Hematopoietic multipotent progenitor cell treated with erythropoietin and hydrocortisone succinate and interleukin-3 and kit ligand, for 6 days (in vitro differentiated cells): ENCODE data around the gene CLCN2.

ENCODE experiments used
- DNase-seq: peaks from one replicate; pipeline ENCODE4 v3.0.0-alpha.2; 2015

The CLCN2 gene

GRCh38 chr3:184358921-184359350 lies 2.5 kb downstream of the CLCN2 start:
- no peak for DNase-seq

DNA sequence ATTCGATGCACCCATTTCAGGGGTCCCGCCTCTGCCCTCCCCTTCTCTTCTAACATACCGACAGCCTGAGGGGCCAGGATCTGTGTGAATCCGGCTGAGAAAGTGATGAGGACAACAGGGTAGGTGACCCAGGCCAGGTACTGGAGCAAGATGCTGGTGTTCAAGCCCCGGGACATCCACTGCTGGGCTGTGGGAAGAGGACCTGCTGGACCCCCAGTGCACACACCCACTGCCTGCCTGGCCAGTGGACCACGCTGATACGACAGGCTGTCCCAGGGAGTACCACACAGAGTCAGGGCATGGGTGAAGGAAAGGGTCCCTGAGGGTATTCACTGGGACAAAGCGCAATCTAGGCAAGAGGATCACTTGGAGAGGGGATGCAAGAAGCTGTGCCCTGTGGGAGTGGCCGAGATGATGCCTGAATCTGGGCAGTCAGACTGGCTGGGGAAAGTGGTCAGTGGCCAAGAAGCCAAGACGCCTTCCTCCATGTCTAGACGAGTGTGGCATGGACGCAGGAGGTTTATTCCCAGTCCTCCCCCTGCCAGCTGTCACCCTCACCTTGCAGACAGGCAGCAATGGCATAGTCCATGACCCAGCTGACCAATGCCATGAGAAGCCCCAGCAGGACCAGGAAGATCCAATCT lies 3.2 kb downstream of the CLCN2 start:
- no peak for DNase-seq

- no peak for DNase-seq
Observed at GRCh38 chr3:184357248-184358123, 3.9 kb downstream of the CLCN2 start.

DNA sequence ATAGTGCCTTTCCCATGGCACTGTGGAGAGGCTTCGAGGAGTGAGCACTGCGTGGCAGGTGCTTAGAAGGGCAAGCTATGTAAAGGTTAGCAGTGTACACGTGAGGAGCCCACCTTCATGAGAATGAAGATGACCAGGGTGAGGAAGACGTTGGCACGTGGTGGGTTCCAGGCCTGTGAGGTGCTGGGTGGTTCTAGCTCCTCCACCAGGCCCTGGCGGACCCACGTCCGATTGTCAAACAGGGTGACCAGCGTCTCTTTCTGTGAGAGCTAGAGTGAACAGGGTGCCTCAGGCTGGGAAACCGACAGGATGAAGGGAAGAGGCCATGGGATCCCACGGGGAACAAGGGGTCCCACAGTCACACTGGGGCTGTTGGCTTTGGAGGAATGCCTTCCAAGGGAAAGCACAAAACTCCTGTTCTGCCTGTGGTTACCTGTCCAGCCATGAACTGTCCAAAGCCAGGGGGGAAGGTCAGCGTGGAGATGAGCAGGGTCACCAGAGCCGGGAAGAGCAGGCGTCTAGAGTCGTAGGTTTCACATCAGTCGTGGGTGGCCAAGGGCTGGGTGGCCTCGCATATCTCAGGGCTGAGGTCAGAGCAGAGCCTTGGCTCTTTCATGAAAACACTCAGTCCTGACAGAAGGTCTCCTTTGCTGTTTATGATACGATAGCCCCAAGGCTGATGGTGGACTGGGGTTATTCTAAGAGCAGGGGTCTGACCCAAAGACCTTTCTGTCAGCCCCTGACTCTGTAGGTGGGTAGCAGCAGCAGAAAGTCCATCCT lies 6.0 kb downstream of the CLCN2 start:
- DNase-seq, result no peak

DNA sequence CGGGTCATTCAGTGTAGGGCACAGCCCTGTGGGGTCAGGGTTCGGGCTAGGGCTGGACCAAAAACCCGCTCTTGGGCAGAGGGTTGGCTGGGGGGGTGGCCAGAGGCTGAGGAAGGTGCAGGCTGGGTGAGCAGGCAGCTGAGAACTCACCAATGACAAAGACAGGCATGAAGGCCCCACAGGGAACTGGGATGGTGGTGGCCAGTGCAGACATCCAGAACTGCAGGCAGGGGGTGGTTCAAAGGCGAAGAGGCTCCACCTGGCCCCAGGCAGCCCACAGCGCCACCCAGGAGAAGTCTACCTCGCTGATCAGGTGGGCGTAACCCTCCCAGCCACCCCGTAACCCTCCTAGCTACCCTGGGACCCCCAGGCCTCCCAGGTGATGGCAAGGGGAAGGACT lies 6.7 kb downstream of the CLCN2 start:
- DNase-seq, result no peak

- DNase-seq, result peak; percentile 73
Observed at GRCh38 chr3:184354121-184354728, 7.2 kb downstream of the CLCN2 start.

GRCh38 chr3:184353546-184353941 lies 7.9 kb downstream of the CLCN2 start:
- DNase-seq, result no peak

GRCh38 chr3:184352897-184353545 lies 8.4 kb downstream of the CLCN2 start:
- no peak for DNase-seq

DNA sequence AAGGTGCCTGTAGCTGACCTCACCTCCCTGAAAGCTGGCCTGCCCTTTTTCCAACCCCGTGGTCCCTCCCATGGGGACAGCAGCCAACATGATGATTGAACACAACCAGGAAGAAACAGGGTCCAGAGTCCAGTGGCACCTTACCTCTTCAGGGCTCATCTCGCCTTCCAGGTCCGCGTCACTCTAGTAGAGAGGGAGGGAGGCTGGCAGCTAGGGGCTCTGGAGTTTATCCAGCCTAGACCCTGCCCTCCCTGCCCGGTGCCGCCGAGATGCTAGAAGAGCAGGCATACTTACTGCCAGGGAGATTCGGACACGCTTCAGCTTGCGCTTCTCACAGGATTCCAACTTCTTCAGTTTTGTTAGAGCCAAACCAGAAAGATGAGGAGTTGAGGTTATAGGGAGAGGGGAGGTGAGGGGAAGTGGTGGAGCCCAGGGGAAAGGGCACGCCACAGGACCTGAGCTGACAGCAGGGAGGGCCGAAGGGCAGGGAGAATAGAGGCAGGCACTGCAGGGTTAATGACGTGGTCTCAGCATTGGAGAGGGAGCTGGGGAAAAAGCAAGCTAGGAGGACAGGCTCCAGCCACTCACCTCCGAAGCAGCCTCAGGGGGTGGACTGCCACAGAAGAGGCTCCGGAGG lies 9.1 kb downstream of the CLCN2 start:
- no peak for DNase-seq

DNA sequence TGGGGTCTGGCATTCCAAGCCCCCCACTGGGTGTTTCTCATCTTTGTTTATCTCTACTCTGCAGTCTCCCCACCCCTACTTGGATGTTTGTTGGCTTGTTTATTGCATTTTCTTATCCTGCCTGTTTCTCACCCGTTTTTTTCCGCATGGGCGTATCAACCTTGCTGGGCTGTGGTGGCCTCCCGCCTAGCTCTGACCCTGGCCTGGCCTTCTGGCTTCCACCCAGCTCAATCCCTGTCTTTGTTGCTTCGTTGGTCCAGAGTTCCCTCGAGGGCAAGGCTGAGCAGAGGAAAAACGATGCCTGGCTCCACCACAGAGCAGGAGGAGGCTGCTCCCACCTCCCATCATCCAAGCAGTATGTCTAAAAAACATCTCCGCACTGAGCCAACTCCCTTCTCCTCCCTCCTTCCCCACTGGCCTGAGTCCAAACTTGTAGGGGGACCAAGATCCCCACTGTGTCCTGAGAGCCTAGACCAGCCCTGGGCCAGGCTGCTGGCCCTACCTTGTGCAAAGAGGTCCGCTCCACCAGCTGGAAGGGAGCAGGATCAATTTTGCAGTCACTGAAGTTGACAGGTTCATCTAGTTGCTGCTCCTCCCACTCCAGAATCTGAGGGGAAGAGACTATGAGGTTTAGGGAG lies 9.8 kb downstream of the CLCN2 start:
- peak; percentile 37 for DNase-seq

- no peak for DNase-seq
Observed at GRCh38 chr3:184350618-184351017, 10.8 kb downstream of the CLCN2 start.

DNA sequence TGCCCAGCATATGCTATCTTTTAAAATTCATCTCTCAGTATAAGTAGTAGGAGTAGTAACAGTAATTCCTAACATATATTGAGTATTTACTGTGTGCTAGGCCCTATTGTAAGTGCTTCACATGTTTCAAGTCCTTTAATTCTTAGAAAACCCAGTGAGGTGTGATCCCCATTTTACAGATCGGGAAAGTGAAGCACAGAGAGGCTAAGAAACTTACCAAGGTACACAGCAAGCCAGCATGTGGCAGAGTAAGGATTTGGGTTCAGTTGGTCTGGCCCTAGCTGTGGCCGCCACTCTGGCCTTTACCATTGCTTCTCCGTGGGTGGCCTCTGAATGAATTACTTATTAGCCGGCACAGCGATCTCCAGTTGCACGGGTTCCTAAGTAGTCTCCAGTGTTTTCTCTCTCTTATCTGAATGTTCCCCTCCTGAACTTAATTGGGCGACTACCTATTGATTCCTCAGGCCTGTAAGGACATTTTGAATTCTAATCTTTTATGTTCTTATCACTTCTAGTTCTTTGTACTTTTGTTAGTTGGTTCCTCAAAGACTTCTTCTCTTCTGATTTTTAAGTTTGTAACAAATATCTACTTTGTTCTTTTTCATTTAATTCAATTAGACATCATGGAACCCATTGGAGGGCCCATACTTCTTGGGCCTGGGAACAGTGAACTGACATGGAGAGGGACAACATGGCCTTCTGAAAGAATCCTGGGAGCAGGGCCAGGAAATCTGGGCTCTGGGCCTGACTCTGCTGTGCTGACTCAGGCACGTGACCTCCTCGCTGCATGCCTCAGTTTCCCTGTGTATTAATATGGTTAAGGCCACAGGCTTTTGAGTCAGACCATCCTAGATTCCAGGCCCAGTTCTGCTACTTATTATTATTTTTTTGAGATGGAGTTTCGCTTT lies 11.6 kb downstream of the CLCN2 start:
- no peak for DNase-seq

- DNase-seq, result no peak
Observed at GRCh38 chr3:184348057-184348382, 13.4 kb downstream of the CLCN2 start.

GRCh38 chr3:184347321-184348056 lies 13.9 kb downstream of the CLCN2 start:
- peak; percentile 88 for DNase-seq

DNA sequence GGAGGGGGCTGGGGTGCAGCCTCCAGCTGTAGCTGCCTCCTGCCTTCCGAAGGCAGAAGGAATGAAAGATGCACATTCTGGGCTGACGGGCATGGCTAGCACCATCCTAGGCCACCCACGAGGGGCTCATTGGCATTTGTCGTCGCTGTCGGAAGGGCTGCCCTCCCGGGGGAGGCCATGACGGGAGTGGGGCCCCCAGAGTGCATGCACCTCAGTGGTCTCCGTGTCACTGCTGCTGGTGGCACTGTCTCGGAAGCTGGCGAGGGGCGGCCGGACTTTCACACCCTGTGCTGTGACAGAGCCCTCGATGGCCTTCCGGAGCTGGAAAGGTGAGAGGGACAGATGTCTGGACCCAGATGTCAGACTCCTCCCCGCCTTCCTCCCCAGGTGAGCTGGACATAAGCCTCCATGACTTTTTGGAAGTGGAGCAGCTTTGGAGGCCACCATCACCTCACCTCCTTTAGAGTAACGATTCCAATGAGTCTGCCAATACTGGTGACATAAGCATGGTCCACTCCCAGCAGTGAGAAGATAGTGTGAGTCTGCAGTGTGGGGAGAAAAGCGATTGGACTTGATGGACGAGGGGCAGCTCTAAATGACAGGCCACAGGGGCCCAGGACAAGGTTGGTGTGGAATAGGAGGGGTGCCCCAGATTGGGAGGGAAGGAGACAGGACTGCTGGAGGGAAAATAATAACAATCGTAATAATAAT lies 14.8 kb downstream of the CLCN2 start:
- no peak for DNase-seq

GRCh38 chr3:184345317-184346144 lies 15.9 kb downstream of the CLCN2 start:
- peak; percentile 97 for DNase-seq

DNA sequence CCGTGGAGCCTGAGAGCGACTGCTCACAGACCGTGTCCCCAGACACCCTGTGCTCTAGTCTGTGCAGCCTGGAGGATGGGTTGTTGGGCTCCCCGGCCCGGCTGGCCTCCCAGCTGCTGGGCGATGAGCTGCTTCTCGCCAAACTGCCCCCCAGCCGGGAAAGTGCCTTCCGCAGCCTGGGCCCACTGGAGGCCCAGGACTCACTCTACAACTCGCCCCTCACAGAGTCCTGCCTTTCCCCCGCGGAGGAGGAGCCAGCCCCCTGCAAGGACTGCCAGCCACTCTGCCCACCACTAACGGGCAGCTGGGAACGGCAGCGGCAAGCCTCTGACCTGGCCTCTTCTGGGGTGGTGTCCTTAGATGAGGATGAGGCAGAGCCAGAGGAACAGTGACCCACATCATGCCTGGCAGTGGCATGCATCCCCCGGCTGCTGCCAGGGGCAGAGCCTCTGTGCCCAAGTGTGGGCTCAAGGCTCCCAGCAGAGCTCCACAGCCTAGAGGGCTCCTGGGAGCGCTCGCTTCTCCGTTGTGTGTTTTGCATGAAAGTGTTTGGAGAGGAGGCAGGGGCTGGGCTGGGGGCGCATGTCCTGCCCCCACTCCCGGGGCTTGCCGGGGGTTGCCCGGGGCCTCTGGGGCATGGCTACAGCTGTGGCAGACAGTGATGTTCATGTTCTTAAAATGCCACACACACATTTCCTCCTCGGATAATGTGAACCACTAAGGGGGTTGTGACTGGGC lies 16.7 kb downstream of the CLCN2 start:
- no peak for DNase-seq
